Hematopoietic multipotent progenitor cell (in vitro differentiated cells): ENCODE results near the gene MAGI2. TPM values are rescaled to one million over a fixed set of nuclear protein-coding genes. Genes with fewer than 3 reads are reported as not detected.

Experiments
- DNase-seq, 3 donors: peaks; one replicate each; pipeline ENCODE4 v3.0.0-alpha.2; 2011 to 2015; ENCODE audit warnings: low read depth in 2 of 3, low spot score in 2 of 3
- total RNA-seq: library from RNA; depleted of rRNA; stranded (reverse); fragments of >200 nt; gene quantifications from one replicate; pipeline ENCODE4 v1.2.3, GENCODE V29; 2012

The MAGI2 gene
- total RNA-seq, 1 donor: 2.7 TPM

DNA sequence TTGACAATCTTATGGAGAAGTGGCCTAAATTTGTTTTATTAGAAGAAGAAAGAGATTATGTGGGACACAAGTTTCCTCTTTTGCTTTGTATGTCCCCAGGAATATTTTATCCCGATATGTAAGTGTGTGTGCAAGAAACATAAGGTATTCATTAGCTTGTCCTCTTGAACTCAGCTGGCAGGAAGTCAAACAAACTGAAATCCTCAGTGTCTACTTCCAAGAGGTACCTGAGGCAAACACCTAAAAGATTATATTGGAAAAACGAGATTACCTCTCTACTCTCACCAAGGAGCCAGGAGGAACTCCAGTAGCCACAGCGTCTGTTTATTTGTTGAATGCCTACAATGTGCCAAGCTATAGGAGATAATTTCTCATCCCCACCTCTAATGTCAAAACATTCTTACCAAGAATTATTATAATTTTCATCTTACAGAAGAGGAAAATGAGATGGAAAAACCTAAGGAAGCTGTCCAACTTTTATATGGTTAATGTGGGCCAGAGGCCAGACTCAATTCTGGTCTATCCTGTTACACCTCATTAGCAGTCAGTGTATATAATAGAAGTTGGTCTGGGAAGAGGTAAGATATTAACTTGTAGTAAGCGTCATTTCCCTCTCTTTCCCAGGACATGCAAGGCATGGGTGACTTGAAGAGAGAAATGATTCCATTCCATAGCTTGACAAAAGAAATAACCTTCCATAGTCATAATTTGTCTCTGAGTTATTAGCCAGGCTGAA, 692.7 kb downstream of the MAGI2 start:
- no peak for DNase-seq

DNA sequence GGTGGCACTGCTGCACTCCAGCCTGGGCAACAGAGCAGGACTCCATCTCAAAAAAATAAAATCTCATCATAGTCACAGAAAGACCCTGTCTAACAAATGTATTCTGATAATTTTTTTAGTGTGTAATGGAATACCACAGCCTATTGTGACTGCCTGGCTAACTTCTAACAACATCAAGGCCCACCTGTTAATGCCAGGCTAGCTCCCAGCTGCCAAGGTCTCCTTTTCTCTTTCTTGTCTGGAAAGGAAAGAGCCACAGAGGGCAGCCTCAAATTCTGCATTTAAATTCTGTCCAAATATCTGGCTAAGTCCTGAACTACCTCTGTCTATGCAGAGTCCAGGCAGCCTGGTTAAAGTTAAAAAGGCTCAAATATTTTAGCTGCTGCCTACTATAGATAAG, 700.9 kb downstream of the MAGI2 start:
- no peak for DNase-seq

DNA sequence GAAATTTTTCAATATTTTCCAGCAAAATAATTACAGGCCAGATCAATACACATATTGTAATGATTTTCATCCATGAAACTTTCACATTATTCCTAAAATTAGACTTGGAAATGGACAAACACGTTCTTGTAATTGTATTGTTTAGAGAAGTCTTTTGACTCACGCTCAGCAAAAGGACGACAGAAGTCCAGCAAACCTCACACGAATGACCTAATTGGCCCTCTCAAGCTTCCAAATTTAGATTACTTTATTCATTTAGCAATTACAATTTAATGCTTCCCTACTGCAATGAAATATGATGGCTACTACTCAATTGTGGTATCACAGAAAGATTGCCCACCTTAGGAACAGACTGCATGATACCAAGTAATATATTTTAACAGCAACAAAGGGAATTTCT, 702.2 kb downstream of the MAGI2 start:
- DNase-seq: no peak

DNA sequence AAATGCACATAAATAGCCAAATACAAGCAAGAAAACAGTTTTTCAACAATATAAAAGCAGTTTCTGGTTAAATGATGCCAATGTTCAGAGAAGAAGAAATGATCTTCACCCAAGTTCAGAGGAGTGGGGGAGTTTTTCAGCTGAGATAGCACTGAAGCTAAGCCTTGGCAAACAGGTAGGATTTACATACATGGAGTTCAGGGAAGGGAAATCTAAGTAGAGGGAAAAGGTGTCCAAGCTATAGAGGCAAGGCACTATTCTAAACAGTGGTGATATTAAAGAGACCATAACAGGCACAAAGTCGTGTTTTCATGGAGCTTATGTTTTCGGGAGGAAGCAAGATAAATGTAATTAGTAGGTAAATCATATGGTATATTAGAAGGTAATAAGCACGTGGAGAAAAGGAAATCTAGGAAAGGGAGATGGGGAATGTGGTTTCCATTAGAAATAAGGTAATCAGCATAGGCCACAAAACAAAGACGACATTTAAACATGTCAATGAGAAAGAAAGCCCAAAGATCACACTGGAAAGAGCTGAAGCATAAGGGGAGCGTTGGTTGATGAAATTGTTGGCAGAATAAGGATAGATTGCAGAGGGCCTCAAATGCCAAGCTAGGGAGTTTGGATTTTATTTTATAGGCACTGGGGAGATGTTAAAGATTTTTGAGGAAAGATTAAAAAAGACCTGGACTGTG, 704.3 kb downstream of the MAGI2 start:
- no peak for DNase-seq

DNA sequence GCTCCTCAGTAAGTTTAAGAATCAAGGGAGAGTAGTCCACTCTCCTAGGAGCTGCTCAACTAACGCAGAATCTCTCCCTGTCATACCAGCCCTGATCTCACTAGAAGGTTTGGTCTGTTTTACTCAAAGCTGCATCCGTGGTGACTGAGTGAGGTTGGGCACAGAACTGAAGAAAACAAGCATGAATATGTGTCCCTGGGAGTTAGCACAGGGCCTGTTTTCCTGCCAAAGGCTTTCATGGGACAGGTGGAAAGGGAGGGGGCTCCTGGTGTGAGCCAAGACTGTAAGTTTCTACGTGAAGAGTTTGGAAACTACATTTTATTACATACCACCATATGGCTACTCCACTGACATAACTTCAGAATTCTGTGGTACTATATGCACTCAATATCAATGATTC, 705.9 kb downstream of the MAGI2 start:
- no peak for DNase-seq

DNA sequence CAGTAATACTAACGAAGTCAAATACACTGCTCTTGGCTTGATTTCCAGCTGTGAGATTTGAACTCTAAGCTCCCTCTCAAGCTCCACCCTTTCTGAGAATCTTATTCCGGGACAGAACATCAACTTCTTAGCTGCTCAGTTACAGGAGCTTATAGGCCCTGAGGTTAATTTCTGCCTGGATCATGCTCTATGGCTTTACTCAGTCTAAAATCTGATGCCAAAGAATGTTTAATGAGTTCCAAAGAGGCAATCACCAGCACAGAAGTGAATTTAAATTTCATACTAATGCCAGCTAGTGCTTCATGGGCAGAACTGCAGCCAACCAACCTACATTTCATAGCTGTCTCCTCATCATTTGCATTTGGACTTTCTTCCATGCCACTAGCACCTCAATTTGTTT, 707.2 kb downstream of the MAGI2 start:
- DNase-seq: no peak

DNA sequence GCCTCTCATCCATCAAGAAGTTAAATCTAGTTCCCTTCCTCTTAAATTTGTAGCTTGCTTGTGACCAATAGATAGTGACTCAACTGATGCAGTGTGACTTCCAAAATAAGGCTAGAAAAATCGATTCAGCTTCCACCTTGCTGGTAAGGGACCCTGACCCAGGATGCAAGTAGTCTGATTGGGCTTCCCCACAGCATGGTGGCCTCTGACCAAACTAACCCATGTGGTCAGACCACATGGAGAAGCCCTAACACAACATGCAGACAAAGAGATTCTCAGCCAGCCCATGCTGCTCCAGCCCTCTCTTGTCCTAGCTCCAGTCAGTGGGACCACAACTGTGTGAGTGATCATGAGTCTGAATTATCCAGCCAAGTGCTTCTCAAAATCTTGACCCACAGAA, 710.8 kb downstream of the MAGI2 start:
- no peak for DNase-seq

DNA sequence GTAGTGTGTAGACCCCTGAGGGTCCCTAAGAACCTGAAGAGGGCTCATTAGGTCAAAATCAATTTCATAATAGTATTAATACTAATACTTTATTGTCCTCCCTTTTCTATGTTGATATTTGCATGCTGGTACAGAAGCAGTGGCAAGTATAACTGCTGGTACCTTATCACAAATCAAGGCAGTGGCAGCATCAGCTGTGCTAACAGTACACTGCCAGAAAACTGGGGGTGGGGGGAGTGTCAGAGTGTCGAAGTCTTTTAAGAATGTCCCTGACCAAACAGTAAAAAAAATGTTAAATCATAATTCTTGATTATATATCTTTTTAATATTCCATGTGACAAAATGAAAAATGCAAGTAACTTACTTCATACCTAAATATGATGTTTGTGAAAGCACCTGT, 716.9 kb downstream of the MAGI2 start:
- no peak for DNase-seq

DNA sequence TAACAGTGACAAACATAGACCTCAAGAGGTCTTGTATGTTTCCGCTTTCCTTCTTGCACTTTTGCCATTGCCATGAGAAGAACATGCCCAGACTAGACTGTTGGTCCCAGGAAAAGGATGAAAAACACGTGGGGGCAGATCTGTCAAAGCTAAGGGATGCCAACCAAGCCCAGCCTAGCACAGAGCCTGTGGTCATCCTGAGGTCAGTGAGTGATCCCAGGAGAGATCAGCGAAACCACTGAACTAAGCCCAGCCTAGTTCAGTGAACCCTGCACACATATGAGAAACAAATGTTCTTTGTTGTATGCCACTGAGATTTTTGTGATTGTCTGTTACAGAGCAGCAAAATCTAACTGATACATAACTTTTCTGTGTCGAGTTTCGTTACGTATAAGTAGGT, 718.8 kb downstream of the MAGI2 start:
- DNase-seq: no peak

DNA sequence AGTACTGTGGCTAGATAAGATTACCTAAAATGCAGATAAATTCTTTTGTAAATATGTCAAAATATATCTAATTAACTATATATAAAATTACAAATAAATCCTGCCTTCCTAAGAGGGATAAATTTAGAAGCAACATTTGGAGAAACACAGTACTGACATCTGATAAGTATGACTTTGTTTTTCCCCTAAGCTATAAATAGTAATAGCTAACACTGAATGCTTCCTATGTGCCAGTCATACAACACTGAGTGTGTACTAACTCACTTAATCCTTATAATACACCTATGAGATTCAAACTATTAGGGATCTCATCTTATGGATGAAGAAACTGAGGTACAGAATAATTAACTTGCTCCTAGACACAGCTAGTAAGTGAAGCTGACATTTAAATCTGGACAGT, 733.4 kb downstream of the MAGI2 start:
- DNase-seq: no peak

DNA sequence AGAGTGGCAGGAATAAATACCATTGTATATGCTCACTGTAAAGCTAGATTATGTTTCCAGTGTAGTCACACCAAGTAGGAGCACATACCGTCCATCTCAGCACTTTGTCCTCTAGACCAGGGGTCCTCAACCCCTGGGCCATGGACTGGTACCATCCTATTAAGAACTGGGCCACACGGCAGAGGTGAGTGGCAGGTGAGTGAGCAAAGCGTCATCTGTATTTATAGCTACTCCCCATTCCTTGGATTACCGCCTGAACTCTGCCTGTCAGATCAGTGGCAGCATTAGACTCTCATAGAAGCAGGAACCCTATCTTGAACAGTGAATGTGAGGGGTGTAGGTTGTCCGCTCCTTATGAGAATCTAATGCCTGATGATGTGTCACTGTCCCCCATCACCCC, 735.3 kb downstream of the MAGI2 start:
- no peak for DNase-seq

DNA sequence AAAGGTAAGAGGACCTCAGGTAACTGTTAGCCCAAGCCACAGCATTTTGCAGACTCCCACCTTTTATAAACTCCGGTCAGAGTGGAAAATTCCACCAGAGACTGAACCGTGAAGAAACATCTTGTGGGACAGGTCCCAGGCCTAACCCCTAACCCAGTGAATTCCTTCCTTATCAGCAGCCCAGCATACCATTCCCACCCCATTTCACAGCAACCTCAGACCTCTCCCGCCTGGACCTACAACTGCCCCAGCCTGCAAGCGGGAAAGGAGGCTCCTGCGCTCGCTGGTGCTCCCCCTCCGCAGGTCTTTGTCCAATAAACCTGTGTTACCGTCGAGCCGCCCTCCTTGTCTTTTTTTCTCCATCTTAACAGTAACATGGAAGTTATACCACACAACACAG, 736.6 kb downstream of the MAGI2 start:
- no peak for DNase-seq

DNA sequence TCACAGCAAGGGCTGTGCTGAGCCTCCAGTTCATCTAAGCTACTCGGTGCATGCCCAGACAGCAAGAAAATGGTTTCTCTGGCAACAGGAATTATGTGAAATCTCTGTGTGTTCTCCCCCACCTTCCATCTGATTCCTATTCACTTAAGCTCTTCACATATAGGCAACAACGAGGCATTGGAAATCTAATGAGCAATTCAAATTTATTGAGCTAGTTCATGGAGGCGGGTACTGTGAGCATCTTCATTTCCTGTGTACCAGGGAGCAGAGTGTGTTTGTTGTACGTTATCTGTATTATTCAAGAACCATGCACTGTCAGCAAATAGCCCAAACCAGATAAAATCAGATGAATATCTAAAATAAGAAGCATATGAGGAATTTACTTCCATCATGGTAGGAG, 739.1 kb downstream of the MAGI2 start:
- DNase-seq: no peak

DNA sequence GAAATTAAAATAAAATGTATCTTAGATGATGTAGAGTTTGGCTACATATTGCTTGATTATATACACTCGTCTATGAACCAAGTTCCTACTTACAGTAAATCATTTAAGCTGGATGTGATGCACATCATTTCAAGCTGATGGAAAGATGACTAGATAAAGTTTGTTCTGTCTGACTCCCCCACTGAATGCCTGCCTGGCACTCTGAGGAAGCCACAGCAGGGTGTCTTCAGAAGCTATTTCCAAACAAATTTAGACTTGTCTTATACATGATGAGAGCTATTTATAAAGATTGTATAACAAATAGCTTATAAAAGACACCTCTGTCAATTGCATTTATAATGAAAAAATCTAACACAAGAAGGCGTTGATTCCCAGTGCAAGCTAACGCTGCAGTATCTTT, 741.4 kb downstream of the MAGI2 start:
- no peak for DNase-seq

DNA sequence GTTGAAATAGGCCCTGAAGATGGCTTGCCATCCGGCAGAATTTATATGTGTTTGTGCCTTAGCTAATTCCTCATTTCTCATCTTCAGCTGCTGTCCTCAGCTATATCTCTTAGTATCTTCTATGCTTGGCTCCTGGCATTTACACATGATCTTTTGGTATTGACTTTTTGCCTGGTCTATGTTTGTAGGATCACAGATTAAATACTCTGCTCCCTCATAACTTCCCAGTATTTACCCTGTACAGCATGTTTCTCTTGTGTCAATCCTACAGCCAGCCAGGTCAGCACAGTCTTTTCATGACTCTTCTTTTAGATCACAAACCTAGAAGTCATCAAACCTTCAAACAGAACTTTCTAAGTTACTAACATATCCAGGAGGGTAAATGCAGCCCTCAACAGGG, 743.8 kb downstream of the MAGI2 start:
- DNase-seq: no peak

DNA sequence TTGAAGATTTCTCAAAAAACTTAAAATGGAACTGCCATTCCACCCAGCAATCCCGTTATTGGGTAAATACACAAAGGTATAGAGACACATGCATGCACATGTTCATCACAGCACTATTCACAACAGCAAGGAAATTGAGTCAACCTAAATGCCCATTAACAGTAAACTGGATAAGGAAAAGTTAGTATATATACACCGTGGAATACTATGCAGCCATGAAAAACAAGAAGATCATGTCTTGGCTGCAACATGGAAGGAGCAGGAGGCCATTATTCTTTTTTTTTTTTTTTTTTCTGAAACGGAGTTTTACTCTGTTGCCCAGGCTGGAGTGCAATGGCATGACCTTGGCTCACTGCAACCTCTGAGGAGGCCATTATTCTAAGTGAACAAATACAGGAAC, 749.0 kb downstream of the MAGI2 start:
- DNase-seq: no peak

DNA sequence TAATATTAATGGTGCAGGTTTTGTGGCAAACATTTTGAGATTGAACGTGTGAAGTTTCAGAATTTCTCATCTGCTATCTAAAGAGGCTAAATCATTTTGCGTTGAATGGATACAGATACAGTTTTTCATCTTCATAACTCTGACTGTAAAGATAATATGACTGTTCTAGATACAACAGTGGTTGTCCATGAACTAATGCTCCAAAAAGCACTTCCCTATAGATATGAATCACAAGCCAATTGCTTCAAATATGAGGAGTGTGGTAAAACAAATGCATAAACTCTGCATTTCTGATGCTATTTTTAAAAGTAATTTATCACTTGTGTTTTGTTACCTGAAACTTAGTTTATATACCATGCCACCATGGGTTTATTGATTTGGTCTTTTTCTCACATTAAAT, 750.1 kb downstream of the MAGI2 start:
- DNase-seq: no peak

DNA sequence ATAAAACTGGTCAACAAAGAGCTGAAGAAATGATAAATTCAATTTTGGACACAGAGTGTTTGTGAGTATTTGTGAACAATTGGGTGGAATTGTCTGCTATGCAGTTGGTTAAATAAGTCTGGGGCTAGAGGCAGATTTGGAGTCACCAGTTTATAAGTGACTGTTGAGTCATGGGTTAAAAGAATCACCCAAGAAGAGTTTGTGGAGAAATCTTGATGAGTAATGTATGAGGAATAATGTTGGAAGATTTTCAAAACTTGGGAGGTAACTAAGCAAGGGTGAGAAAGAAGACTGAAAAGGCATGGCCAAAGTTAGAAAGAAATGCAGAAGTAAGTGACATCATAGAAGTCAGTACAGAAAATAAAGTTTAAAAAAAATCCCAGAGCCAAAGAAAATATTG, 750.7 kb downstream of the MAGI2 start:
- DNase-seq: no peak

DNA sequence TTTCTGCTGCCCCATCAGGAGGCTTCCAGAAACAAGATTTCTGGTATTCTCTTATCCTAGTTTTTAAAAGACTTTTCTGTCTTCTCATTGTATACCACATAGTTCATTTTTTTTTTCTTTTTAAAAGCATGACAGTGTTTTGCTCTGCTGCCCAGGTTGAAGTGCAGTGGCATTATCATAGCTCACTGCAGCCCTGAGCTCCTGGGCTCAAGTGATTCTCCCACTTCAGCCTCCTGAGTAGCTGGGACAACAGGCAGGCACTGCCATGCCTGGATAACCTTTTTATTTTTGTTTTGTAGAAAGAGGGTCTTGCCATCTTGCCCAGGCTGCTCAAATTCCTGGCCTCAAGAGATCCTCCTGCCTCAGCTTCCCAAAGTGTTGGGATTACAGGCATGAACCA, 757.6 kb downstream of the MAGI2 start:
- no peak for DNase-seq

DNA sequence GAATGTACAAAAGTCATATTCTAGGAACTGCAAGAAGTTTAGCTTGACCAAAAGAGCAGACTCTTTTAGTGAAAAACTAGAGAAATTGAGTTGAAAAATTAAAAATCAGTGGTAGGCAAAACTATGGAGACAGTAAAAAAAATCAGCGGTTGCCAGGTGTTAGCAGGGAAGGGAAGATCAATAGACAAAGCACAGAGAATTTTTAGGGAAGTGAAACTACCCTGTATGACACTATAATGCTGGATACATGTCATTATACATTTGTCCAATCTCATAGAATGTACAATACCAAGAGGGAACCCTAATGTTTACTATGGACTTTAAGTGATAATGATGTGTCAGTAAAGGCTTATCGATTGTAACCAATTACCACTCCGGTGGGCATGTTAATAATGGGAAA, 761.9 kb downstream of the MAGI2 start:
- no peak for DNase-seq

DNA sequence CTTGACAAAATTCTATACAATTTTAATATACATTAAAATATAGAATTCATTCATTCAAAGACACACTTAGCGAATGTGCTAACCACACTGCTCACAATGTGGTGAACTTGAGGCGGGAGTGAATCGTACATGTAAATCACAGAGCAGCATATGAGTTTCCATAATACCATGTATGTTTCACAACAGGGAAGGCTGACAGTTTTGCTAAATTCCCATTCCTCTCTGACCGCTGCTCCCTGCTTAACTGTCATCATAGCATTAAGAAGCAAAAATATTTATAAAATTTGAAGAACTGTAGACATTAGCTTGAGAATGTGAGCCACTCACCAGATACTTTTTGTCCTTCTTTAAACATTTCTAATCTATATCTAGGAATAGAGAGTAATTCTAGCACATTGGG, 763.3 kb downstream of the MAGI2 start:
- DNase-seq: no peak

DNA sequence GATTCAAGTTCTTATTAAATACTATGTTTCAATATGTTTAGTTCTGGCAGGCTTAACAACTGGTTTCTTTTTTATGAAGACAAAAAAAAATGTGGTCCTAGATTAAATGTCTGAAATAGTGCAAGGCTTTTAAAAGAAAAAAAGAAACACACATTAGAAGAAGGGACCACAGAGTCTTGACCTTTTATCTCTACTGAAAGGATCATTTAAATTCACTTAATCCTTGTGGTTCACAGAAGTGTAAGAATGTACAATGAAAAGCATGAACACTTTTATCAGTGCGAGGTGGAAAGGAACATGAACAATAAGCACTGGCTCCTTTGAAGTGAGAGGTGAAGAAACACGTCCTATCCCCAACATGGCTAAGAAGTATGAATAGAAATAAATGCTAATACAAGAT, 765.1 kb downstream of the MAGI2 start:
- no peak for DNase-seq

DNA sequence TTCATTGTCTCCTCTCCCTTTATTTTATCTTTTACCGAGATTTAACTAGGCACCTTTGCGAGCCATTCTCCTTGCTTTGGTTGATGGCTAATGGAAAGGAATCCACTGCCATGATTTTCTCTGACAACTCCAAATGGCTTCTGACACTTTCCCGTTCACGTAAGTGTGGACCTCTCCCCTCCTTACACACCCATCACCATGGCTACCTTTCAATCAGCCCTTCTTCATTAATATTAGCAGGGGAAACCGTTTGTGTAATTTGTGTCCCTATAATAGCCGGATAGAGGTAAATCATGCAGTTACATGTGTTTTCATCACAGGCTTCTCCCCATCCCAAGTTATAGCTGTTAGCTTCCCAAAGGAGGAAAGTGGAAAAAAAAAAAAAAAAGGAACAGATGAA, 767.3 kb downstream of the MAGI2 start:
- DNase-seq: no peak
